ENCODE data around the gene TSPEAR. TPM values are rescaled to one million over a fixed set of nuclear protein-coding genes. Genes with fewer than 3 reads are reported as not detected.

Gene TSPEAR
- total and polyA plus RNA-seq, 9 of the 15 experiments (the other 6 are each of a cell fraction or from before 2014, with no cell fraction given), result not detected

- intact Hi-C loops (cut with micrococcal nuclease), result no loop called here
- no peak for FAIRE-seq
- CTCF ChIA-PET (ENCODE audit: low intra/inter-chr PET ratio), result no interaction called here
- BruUV-seq (replicated peaks), result no TSS peak
- DNase-seq (ENCODE audit: extremely low read depth in 1 of 4, low spot score in 3 of 4), result no peak
- H3K4me2 ChIP-seq (ENCODE audit: insufficient read depth, low read length), result no peak overlapping the region
- H3K4me3 ChIP-seq, result no peak overlapping the region
- under 1% methylated on average over 33 of the region's 35 CpGs for WGBS (ENCODE audit: insufficient coverage, low coverage, missing lambda C conversion rate)
- no peak overlapping the region for H2AFZ ChIP-seq (ENCODE audit: low read depth, low read length)
- H3K27ac ChIP-seq (ENCODE audit: extremely low read depth, low read depth, low read length), result no peak overlapping the region
- H3K79me2 ChIP-seq (ENCODE audit: control insufficient read depth, insufficient read depth, low read length), result no peaks in the 10 kb centered on the region
- H3K27me3 ChIP-seq (ENCODE audit: control insufficient read depth in 2 of 2, insufficient read depth in 2 of 2, low read length in 2 of 2), result peaks cover 43 to 77% of the 10 kb centered on the region in 2 experiments
- POLR2A ChIA-PET, result interaction anchor here (1.1 kb wide), 1 partner anchor 11 kb away, joined by 3 read pairs; no protein-coding TSS in a partner anchor
- H3K9me3 ChIP-seq (replicated peaks; ENCODE audit: control insufficient read depth, insufficient read depth, low read depth, low read length), result no peaks in the 10 kb centered on the region; the same call in 1 of the 2 replicates
- in situ Hi-C loops (cut with MboI), result no loop called here
- H4K20me1 ChIP-seq (replicated peaks; ENCODE audit: control insufficient read depth, insufficient read depth, low read length), result no peaks in the 10 kb centered on the region; the same call in 1 of the 2 replicates
- ATAC-seq, result no peak
- no peaks in the 10 kb centered on the region for H3K36me3 ChIP-seq (ENCODE audit: control insufficient read depth, insufficient read depth, low read length)
- H3K9me1 ChIP-seq (ENCODE audit: control insufficient read depth, insufficient read depth, low read length), result peaks cover 3% of the 10 kb centered on the region
- 0 out of 5 replicates have a peak, but pooled peaks cover 0 to 5% of the 10 kb centered on the region in 2 experiments for H3K4me1 ChIP-seq (replicated peaks in 1 of 2; ENCODE audit: control insufficient read depth in 2 of 2, insufficient read depth in 2 of 2, low read length in 2 of 2)
- H3K9ac ChIP-seq (ENCODE audit: insufficient read depth in 1 of 2, low read depth in 2 of 2, low read length in 2 of 2), result no peak overlapping the region
- TF ChIP-seq ARNT (IDR thresholded peaks at IDR 0.05) (no peak), AFF4 (CRISPR knock-in tag; IDR thresholded peaks at IDR 0.05) (no peak), GTF2E2 (tag; IDR thresholded peaks at IDR 0.05) (no peak), FUS (optimal IDR thresholded peaks at IDR 0.05; ENCODE audit: low read depth, low read length) (no peak), ZEB2 (IDR thresholded peaks at IDR 0.05) (no peak), ATF3 (IDR thresholded peaks at IDR 0.05) (no peak), ATF3 (CRISPR knock-in tag; conservative IDR thresholded peaks at IDR 0.05) (no peak), ZNF79 (CRISPR knock-in tag; IDR thresholded peaks at IDR 0.05; ENCODE audit: low read depth) (no peak), ZNF124 (CRISPR knock-in tag; IDR thresholded peaks at IDR 0.05) (no peak), TSHZ1 (CRISPR knock-in tag; IDR thresholded peaks at IDR 0.05) (no peak), DLX4 (CRISPR knock-in tag; IDR thresholded peaks at IDR 0.05) (no peak), TAF9B (IDR thresholded peaks at IDR 0.05; ENCODE audit: partially characterized antibody) (no peak), DIDO1 (tag; IDR thresholded peaks at IDR 0.05; ENCODE audit: low read depth) (no peak)
Measured at GRCh38 chr21:44697811-44698734, 13.3 kb downstream of the TSPEAR start.
